H1 (cell line): ENCODE results near the gene RFPL2. TPM values are rescaled to one million over a fixed set of nuclear protein-coding genes. Genes with fewer than 3 reads are reported as not detected.

ENCODE experiments used
- CHD2 ChIP-seq: IDR thresholded peaks from 2 replicates; pipeline ENCODE4 v1.6.1; 2012; ENCODE audit warnings: low read length, improper control_type of control experiment
- CTCF ChIP-seq, 3 experiments: IDR thresholded peaks; 1 replicate in 2 of 3; 2 replicates in 1 of 3; pipeline versions ENCODE4 v1.5.1 to v1.6.1; 2011; ENCODE audit warnings: low read length in 3 of 3, mild to moderate bottlenecking in 3 of 3, inconsistent platforms in 2 of 3, low read depth in 1 of 3, moderate library complexity in 1 of 3; ENCODE audit not compliant: insufficient read depth in 1 of 3; ENCODE audit errors: control extremely low read depth in 1 of 3
- FOSL1 ChIP-seq: IDR thresholded peaks from 2 replicates; pipeline ENCODE4 v1.6.1; 2011; ENCODE audit warnings: mild to moderate bottlenecking, low read depth, low read length, moderate library complexity; ENCODE audit not compliant: insufficient read depth
- RAD21 ChIP-seq, 2 experiments: IDR thresholded peaks in 1 of 2; conservative IDR thresholded peaks in 1 of 2; 2 replicates each; pipeline ENCODE4 v1.6.1; 2011; ENCODE audit warnings: low read depth in 2 of 2, low read length in 2 of 2, improper control_type of control experiment in 1 of 2, inconsistent platforms in 1 of 2, mild to moderate bottlenecking in 1 of 2, moderate library complexity in 1 of 2
- RFX5 ChIP-seq: IDR thresholded peaks from 2 replicates; pipeline ENCODE4 v1.6.1; 2011; ENCODE audit warnings: low read depth, low read length, improper control_type of control experiment, borderline replicate concordance
- polyA plus RNA-seq, 7 experiments: library from polyadenylated mRNA; depleted of rRNA in 3 of 7; stranded (reverse) in 5 of 7; unstranded in 2 of 7; fragments of >200 nt in 5 of 7; fragments of 200-250 nt in 2 of 7; gene quantifications; 1 replicate in 5 of 7; 2 replicates in 1 of 7; 4 replicates in 1 of 7; pipeline versions ENCODE4 v1.2.1 to v1.2.3, GENCODE V29; 2011 to 2013; ENCODE audit warnings: missing spikeins in 2 of 7, mixed read lengths in 2 of 7
- total RNA-seq: library from RNA; stranded (reverse); fragmentation: NEBNext Ultra II Directional; extraction: Animal tissue kit (Norgen Biotek cat#: 25700); gene quantifications from 2 replicates; pipeline ENCODE4 v1.2.1, GENCODE V29; 2021

The RFPL2 gene
- total and polyA plus RNA-seq, 2 of the 8 experiments (the other 6 are each of a cell fraction or from before 2014, with no cell fraction given), result 0.15 to 0.19 TPM

- TF ChIP-seq CTCF (IDR thresholded peaks at IDR 0.05; ENCODE audit: control extremely low read depth in 1 of 3, insufficient read depth in 1 of 3, low read depth in 1 of 3, low read length in 3 of 3) (peak; percentile 70 to 80 (median 77)), RFX5 (no peak), RAD21 (IDR thresholded peaks at IDR 0.05 in 1 of 2, conservative IDR thresholded peaks at IDR 0.05 in 1 of 2; ENCODE audit: low read depth in 2 of 2, low read length in 2 of 2) (peak in 1 of 2 experiments; percentile 33; a peak in 1 of 4 replicates), FOSL1 (no peak), CHD2 (no peak)
Observed at GRCh38 chr22:32205974-32206773, 1.3 kb upstream of the RFPL2 start (continued).
